ENCODE results near the gene FLNB. TPM values are rescaled to one million over a fixed set of nuclear protein-coding genes. Genes with fewer than 3 reads are reported as not detected.

The FLNB gene
- total and polyA plus RNA-seq, 9 of the 15 experiments (the other 6 are each of a cell fraction or from before 2014, with no cell fraction given): 9.4 to 48.1 (median 25.6) TPM

GRCh38 chr3:58015520-58015915 lies 7.3 kb downstream of the FLNB start:
- Histone ChIP-seq H3K9ac (ENCODE audit: insufficient read depth in 1 of 2, low read depth in 2 of 2, low read length in 2 of 2) (no peak overlapping the region; a peak in 1 of 4 replicates), H3K27ac (ENCODE audit: extremely low read depth, low read depth, low read length) (no peak overlapping the region), H3K9me1 (ENCODE audit: control insufficient read depth, insufficient read depth, low read length) (peaks cover 2% of the 10 kb centered on the region), H3K36me3 (ENCODE audit: control insufficient read depth, insufficient read depth, low read length) (no peaks in the 10 kb centered on the region), H3K27me3 (ENCODE audit: control insufficient read depth in 2 of 2, insufficient read depth in 2 of 2, low read length in 2 of 2) (no peaks in the 10 kb centered on the region), H2AFZ (ENCODE audit: low read depth, low read length) (no peak overlapping the region), H3K4me1 (replicated peaks in 1 of 2; ENCODE audit: control insufficient read depth in 2 of 2, insufficient read depth in 2 of 2, low read length in 2 of 2) (peaks cover 0 to 3% of the 10 kb centered on the region in 2 experiments; a peak in 2 of 5 replicates), H3K4me3 (no peak overlapping the region), H4K20me1 (replicated peaks; ENCODE audit: control insufficient read depth, insufficient read depth, low read length) (peaks cover 21% of the 10 kb centered on the region), H3K4me2 (ENCODE audit: insufficient read depth, low read length) (no peak overlapping the region), H3K79me2 (ENCODE audit: control insufficient read depth, insufficient read depth, low read length) (peaks cover 63% of the 10 kb centered on the region), H3K9me3 (replicated peaks; ENCODE audit: control insufficient read depth, insufficient read depth, low read depth, low read length) (no peaks in the 10 kb centered on the region)
- intact Hi-C loops (cut with micrococcal nuclease) (no loop called here), in situ Hi-C loops (cut with MboI) (loop anchor here (25.0 kb wide), 1 partner anchor 147 kb away; no protein-coding TSS in a partner anchor)
- ChIA-PET CTCF (ENCODE audit: low intra/inter-chr PET ratio) (no interaction called here), POLR2A (interaction anchor here (1.1 kb wide), 1 partner anchor 11 kb away, joined by 3 read pairs; no protein-coding TSS in a partner anchor)
- FAIRE-seq (no peak), DNase-seq (ENCODE audit: extremely low read depth in 1 of 4, low spot score in 3 of 4) (no peak), ATAC-seq (no peak)
- no TSS peak for BruUV-seq (replicated peaks)
- 100% methylated on average over 2 of the region's 3 CpGs for whole genome bisulfite sequencing (ENCODE audit: insufficient coverage, low coverage, missing lambda C conversion rate)
- TF ChIP-seq PHF20 (IDR thresholded peaks at IDR 0.05; ENCODE audit: partially characterized antibody) (no peak), FOXA1 (IDR thresholded peaks at IDR 0.05; ENCODE audit: borderline replicate concordance) (no peak), ZNF785 (CRISPR knock-in tag; IDR thresholded peaks at IDR 0.05) (no peak), MAFG (tag; conservative IDR thresholded peaks at IDR 0.05) (no peak), MITF (IDR thresholded peaks at IDR 0.05) (no peak), PPARD (CRISPR knock-in tag; IDR thresholded peaks at IDR 0.05) (no peak), TCFL5 (CRISPR knock-in tag; conservative IDR thresholded peaks at IDR 0.05) (no peak), U2AF2 (optimal IDR thresholded peaks at IDR 0.05; ENCODE audit: low read depth, low read length) (no peak), JUND (IDR thresholded peaks at IDR 0.05; ENCODE audit: borderline replicate concordance, low read depth, low read length) (no peak), JUND (tag; IDR thresholded peaks at IDR 0.05; ENCODE audit: borderline replicate concordance, low read depth, low read length) (no peak), AFF4 (CRISPR knock-in tag; IDR thresholded peaks at IDR 0.05) (no peak), TRIM24 (IDR thresholded peaks at IDR 0.05) (no peak), ZFP91 (CRISPR knock-in tag; IDR thresholded peaks at IDR 0.05) (no peak), ZNF449 (CRISPR knock-in tag; IDR thresholded peaks at IDR 0.05) (no peak)

Measured in K562 (cell line).